ENCODE measurements around the gene SPOP. TPM values are rescaled to one million over a fixed set of nuclear protein-coding genes. Genes with fewer than 3 reads are reported as not detected.

SPOP gene
- total RNA-seq, 1 experiment from 2014 or later, result 53.4 TPM

DNA sequence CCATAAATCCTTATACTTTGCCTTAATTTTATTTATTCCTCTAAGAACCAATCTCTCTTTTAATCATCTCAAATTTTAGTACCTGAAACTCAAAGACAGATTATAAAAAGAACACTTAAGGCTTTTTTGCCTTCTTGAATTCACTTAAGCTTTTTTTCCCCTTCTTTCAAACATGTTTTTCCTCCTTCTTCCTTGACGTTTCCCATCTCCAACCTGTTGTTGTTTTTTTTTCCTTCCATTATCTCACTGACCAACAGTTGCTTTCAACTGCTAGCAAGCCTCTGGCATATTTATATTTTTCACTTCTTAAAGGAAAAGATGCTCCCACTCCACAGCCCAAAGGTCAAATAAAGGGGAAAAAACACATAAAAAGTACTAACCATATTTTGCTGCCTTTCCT lies 32.2 kb downstream of the SPOP start:
- ChIA-PET CTCF (no interaction called here), POLR2A (ENCODE audit: low non-redundant PET) (interaction anchor here (0.6 kb wide), 1 partner anchor 32 kb away, joined by 9 read pairs; no protein-coding TSS in a partner anchor)
- no peak overlapping the region for H3K27ac ChIP-seq (ENCODE audit: low read depth, low read length, poor library complexity, severe bottlenecking)
- H3K9me3 ChIP-seq (ENCODE audit: low read depth, low read length, poor library complexity, severe bottlenecking), result no peaks in the 10 kb centered on the region
- H3K4me1 ChIP-seq (ENCODE audit: insufficient read depth, low read length, poor library complexity, severe bottlenecking), result no peaks in the 10 kb centered on the region
- no peaks in the 10 kb centered on the region for H3K36me3 ChIP-seq (ENCODE audit: insufficient read depth, low read length, poor library complexity, severe bottlenecking)
- no peak overlapping the region for H3K4me3 ChIP-seq (ENCODE audit: low read depth, low read length, poor library complexity, severe bottlenecking)
- intact Hi-C loops (cut with micrococcal nuclease; ENCODE audit: unreplicated experiment), result no loop called here
- H3K27me3 ChIP-seq (replicated peaks; ENCODE audit: insufficient read depth, low read depth, low read length, poor library complexity), result no peaks in the 10 kb centered on the region
- TF ChIP-seq, protein P1, sequence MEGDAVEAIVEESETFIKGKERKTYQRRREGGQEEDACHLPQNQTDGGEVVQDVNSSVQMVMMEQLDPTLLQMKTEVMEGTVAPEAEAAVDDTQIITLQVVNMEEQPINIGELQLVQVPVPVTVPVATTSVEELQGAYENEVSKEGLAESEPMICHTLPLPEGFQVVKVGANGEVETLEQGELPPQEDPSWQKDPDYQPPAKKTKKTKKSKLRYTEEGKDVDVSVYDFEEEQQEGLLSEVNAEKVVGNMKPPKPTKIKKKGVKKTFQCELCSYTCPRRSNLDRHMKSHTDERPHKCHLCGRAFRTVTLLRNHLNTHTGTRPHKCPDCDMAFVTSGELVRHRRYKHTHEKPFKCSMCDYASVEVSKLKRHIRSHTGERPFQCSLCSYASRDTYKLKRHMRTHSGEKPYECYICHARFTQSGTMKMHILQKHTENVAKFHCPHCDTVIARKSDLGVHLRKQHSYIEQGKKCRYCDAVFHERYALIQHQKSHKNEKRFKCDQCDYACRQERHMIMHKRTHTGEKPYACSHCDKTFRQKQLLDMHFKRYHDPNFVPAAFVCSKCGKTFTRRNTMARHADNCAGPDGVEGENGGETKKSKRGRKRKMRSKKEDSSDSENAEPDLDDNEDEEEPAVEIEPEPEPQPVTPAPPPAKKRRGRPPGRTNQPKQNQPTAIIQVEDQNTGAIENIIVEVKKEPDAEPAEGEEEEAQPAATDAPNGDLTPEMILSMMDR (conservative IDR thresholded peaks at IDR 0.05; ENCODE audit: low read depth, low read length), result no peak
- TF ChIP-seq EZH2 (IDR thresholded peaks at IDR 0.05; ENCODE audit: borderline replicate concordance, low read depth, low read length, poor library complexity, severe bottlenecking), result no peak
- no peak for DNase-seq (ENCODE audit: low spot score)
- no TSS peak for BruUV-seq (replicated peaks)

DNA sequence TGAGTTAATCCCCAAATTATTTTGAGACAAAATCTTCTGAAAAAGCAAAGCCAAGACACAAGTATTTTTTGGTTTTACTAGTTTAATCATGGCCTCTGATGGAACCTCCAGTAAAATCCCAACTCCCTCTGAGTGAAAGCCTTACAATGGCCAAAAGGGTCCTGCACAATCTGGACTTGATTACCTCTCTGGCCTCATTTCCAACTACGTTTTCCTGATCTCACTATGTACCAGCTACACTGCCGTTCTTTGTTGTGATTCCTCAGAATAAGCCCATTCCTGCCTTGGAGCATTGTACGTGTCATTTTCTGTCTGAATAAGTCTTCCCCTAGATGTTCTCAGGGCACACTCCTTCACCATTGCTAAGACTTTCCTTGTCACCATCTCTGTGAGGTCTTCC lies 37.3 kb downstream of the SPOP start:
- CTCF ChIA-PET, result no interaction called here
- Histone ChIP-seq H3K9me3 (ENCODE audit: low read depth, low read length, poor library complexity, severe bottlenecking) (no peaks in the 10 kb centered on the region), H3K27me3 (replicated peaks; ENCODE audit: insufficient read depth, low read depth, low read length, poor library complexity) (no peaks in the 10 kb centered on the region), H3K4me3 (ENCODE audit: low read depth, low read length, poor library complexity, severe bottlenecking) (no peak overlapping the region), H3K4me1 (ENCODE audit: insufficient read depth, low read length, poor library complexity, severe bottlenecking) (no peaks in the 10 kb centered on the region), H3K27ac (ENCODE audit: low read depth, low read length, poor library complexity, severe bottlenecking) (no peak overlapping the region), H3K36me3 (ENCODE audit: insufficient read depth, low read length, poor library complexity, severe bottlenecking) (no peaks in the 10 kb centered on the region)
- DNase-seq (ENCODE audit: low spot score), result no peak
- intact Hi-C loops (cut with micrococcal nuclease; ENCODE audit: unreplicated experiment), result no loop called here
- TF ChIP-seq, protein P1 (conservative IDR thresholded peaks at IDR 0.05; ENCODE audit: low read depth, low read length), result no peak
- TF ChIP-seq EZH2 (IDR thresholded peaks at IDR 0.05; ENCODE audit: borderline replicate concordance, low read depth, low read length, poor library complexity, severe bottlenecking), result no peak
- BruUV-seq (replicated peaks), result no TSS peak
- POLR2A ChIA-PET (ENCODE audit: low non-redundant PET), result no interaction called here

DNA sequence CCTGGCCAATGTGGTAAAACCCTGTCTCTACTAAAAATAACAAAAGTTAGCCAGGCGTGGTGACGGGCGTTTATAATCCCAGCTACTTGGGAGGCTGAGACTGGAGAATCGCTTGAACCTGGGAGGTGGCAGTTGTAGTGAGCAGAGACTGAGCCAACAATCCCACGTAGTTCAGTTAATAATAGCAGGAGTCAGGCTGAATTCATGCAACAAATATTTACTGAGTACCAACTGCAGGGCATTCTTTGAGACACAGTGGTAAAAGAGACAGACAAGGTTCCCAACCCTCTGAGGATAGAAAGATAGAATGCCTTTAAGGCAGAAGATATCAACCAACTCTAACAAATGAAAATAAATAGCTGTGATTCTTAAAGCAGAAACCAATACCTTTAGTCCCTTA lies 39.1 kb downstream of the SPOP start:
- POLR2A ChIA-PET (ENCODE audit: low non-redundant PET), result interaction anchor here (0.6 kb wide), 1 partner anchor 1651 kb away, joined by 4 read pairs; no protein-coding TSS in a partner anchor
- Histone ChIP-seq H3K27ac (ENCODE audit: low read depth, low read length, poor library complexity, severe bottlenecking) (no peak overlapping the region), H3K27me3 (replicated peaks; ENCODE audit: insufficient read depth, low read depth, low read length, poor library complexity) (no peaks in the 10 kb centered on the region), H3K9me3 (ENCODE audit: low read depth, low read length, poor library complexity, severe bottlenecking) (no peaks in the 10 kb centered on the region), H3K36me3 (ENCODE audit: insufficient read depth, low read length, poor library complexity, severe bottlenecking) (no peaks in the 10 kb centered on the region), H3K4me1 (ENCODE audit: insufficient read depth, low read length, poor library complexity, severe bottlenecking) (peaks cover 3% of the 10 kb centered on the region), H3K4me3 (ENCODE audit: low read depth, low read length, poor library complexity, severe bottlenecking) (no peak overlapping the region)
- no TSS peak for BruUV-seq (replicated peaks)
- CTCF ChIA-PET, result no interaction called here
- intact Hi-C loops (cut with micrococcal nuclease; ENCODE audit: unreplicated experiment), result no loop called here
- no peak for DNase-seq (ENCODE audit: low spot score)
- TF ChIP-seq EZH2 (IDR thresholded peaks at IDR 0.05; ENCODE audit: borderline replicate concordance, low read depth, low read length, poor library complexity, severe bottlenecking), result no peak
- TF ChIP-seq, protein P1 (conservative IDR thresholded peaks at IDR 0.05; ENCODE audit: low read depth, low read length), result no peak

Measured in A673 (cell line).